ENCODE data around the gene INSM2.

- no peak for TF ChIP-seq CTCF (IDR thresholded peaks at IDR 0.05 in 8 of 11, conservative IDR thresholded peaks at IDR 0.05 in 3 of 11)
- TF ChIP-seq POLR2A (IDR thresholded peaks at IDR 0.05), result no peak
Observed at GRCh38 chr14:35557221-35557747, 23.3 kb downstream of the INSM2 start.

All from spleen (tissue), 7 donors.